Endothelial cell of umbilical vein (primary cell): ENCODE measurements around the gene SORCS3. TPM values are rescaled to one million over a fixed set of nuclear protein-coding genes. Genes with fewer than 3 reads are reported as not detected.

Source experiments
- BruUV-seq: library from RNA; stranded (reverse); fragments of 400-500 nt; replicated peaks from 2 replicates; lab custom pipeline; 2021; lab: Mats Ljungman, UMichigan
- CTCF ChIA-PET: fragments of 300-600, 350-600 bp; sonication (Branson Sonifier 250); formaldehyde crosslinking; loops from one replicate; lab custom pipeline; 2021; ENCODE audit warnings: antibody characterized with exemption, inconsistent platforms; lab: Charles Lee
- POLR2A ChIA-PET: fragments of 300-600, 350-600 bp; sonication (Branson Sonifier 250); formaldehyde crosslinking; loops from one replicate; lab custom pipeline; 2021; ENCODE audit warnings: antibody characterized with exemption, inconsistent platforms; lab: Charles Lee
- DNase-seq: peaks from one replicate; pipeline ENCODE4 v3.0.0-alpha.2; 2011; ENCODE audit warnings: low read depth, low spot score
- FAIRE-seq: peaks from 2 replicates; lab custom pipeline; 2011; peaks lifted over from hg19 to GRCh38; lab: Jason Lieb, UNC
- H2AFZ ChIP-seq: 2 replicates; pipeline ENCODE4 v1.6.0; 2012; ENCODE audit warnings: low read depth, low read length, control low read depth, inconsistent platforms
- H3K27ac ChIP-seq: 2 replicates; pipeline ENCODE4 v1.5.1; 2011; ENCODE audit warnings: low read depth, mild to moderate bottlenecking, control low read depth, low read length, moderate library complexity; ENCODE audit not compliant: insufficient read depth
- H3K27me3 ChIP-seq, 2 experiments: 2 replicates each; pipeline versions ENCODE4 v1.6.0 to v1.6.1; 2011; ENCODE audit warnings: low read length in 2 of 2, mixed read lengths in 1 of 2; ENCODE audit not compliant: control insufficient read depth in 2 of 2, insufficient read depth in 2 of 2
- H3K36me3 ChIP-seq, 2 experiments: 2 replicates in 1 of 2; 3 replicates in 1 of 2; pipeline ENCODE4 v1.5.1; 2011; ENCODE audit warnings: low read length in 2 of 2, mild to moderate bottlenecking in 1 of 2, moderate library complexity in 1 of 2; ENCODE audit not compliant: control insufficient read depth in 2 of 2, insufficient read depth in 2 of 2; ENCODE audit errors: extremely low read depth in 1 of 2
- H3K4me1 ChIP-seq: 3 replicates; pipeline ENCODE4 v1.5.1; 2011; ENCODE audit warnings: mild to moderate bottlenecking, low read length; ENCODE audit not compliant: control insufficient read depth, insufficient read depth; ENCODE audit errors: extremely low read depth
- H3K4me2 ChIP-seq: 2 replicates; pipeline ENCODE4 v1.6.1; 2011; ENCODE audit warnings: low read length, control low read depth, mixed read lengths; ENCODE audit not compliant: insufficient read depth
- H3K4me3 ChIP-seq, 3 experiments: fragments of 200-600 bp in 1 of 3; sonication (generic), shearing (Covaris generic) in 1 of 3; replicated peaks in 1 of 3; 2 replicates each; pipeline ENCODE4 v1.5.1; 2011 to 2016; ENCODE audit warnings: control low read depth in 3 of 3, low read length in 3 of 3, mild to moderate bottlenecking in 2 of 3, inconsistent platforms in 1 of 3, low read depth in 1 of 3, moderate library complexity in 1 of 3; ENCODE audit not compliant: insufficient read depth in 1 of 3
- H3K79me2 ChIP-seq: 2 replicates; pipeline ENCODE4 v1.6.0; 2012; ENCODE audit warnings: low read length, inconsistent platforms; ENCODE audit not compliant: control insufficient read depth, insufficient read depth
- H3K9ac ChIP-seq: replicated peaks from 2 replicates; pipeline ENCODE3; 2011; ENCODE audit warnings: low read length, control low read depth; ENCODE audit not compliant: insufficient read depth; ENCODE audit errors: extremely low read depth
- H3K9me1 ChIP-seq: replicated peaks from 3 replicates; pipeline ENCODE4 v1.6.0; 2011; ENCODE audit warnings: mild to moderate bottlenecking, low read length; ENCODE audit not compliant: control insufficient read depth, insufficient read depth; ENCODE audit errors: extremely low read depth
- H3K9me3 ChIP-seq: replicated peaks from 2 replicates; pipeline ENCODE4 v1.5.1; 2012; ENCODE audit warnings: low read length, inconsistent platforms; ENCODE audit not compliant: control insufficient read depth, insufficient read depth
- H4K20me1 ChIP-seq: replicated peaks from 2 replicates; pipeline ENCODE3; 2011; ENCODE audit warnings: mild to moderate bottlenecking, low read length; ENCODE audit not compliant: control insufficient read depth, insufficient read depth; ENCODE audit errors: extremely low read depth
- EZH2 ChIP-seq: IDR thresholded peaks from 2 replicates; pipeline ENCODE4 v1.6.1; 2012; ENCODE audit warnings: borderline replicate concordance, low read depth, mild to moderate bottlenecking, moderate library complexity, low read length, inconsistent platforms; ENCODE audit not compliant: severe bottlenecking
- FOS ChIP-seq: IDR thresholded peaks from 2 replicates; pipeline ENCODE4 v1.6.1; 2011; ENCODE audit warnings: mild to moderate bottlenecking, low read length, moderate library complexity, borderline replicate concordance; ENCODE audit not compliant: insufficient read depth
- GATA2 ChIP-seq: IDR thresholded peaks from 2 replicates; pipeline ENCODE4 v1.7.0; 2011; ENCODE audit warnings: low read depth, mild to moderate bottlenecking, moderate library complexity, mixed read lengths, low read length; ENCODE audit not compliant: insufficient read length, insufficient read depth
- JUN ChIP-seq: IDR thresholded peaks from 2 replicates; pipeline ENCODE4 v1.6.1; 2011; ENCODE audit warnings: borderline replicate concordance, low read depth; ENCODE audit not compliant: insufficient read length, insufficient read depth
- MYC ChIP-seq: IDR thresholded peaks from one replicate; pipeline ENCODE4 v1.6.1; 2011; ENCODE audit warnings: mild to moderate bottlenecking, low read depth, low read length
- POLR2A ChIP-seq: IDR thresholded peaks from 2 replicates; pipeline ENCODE4 v1.6.1; 2012; ENCODE audit warnings: low read depth, mild to moderate bottlenecking, control low read depth, low read length
- POLR2AphosphoS5 ChIP-seq: IDR thresholded peaks from 2 replicates; pipeline ENCODE4 v1.6.1; 2012; ENCODE audit warnings: low read depth, mild to moderate bottlenecking, control low read depth, low read length, moderate library complexity; ENCODE audit not compliant: insufficient read depth
- dilution Hi-C: fragments of 300-500 bp; cut with MboI; formaldehyde crosslinking; loops from one replicate; pipeline ENCODE4 v1.15.0; 2019; ENCODE audit warnings: low sequenced_read_pairs; ENCODE audit not compliant: extremely low pct_ligation_motif_present
- intact Hi-C: fragments of 100-400 bp; cut with micrococcal nuclease; formaldehyde crosslinking; loops from one replicate; pipeline ENCODE4 v1.10.0; 2022
- polyA plus RNA-seq, 4 experiments: library from polyadenylated mRNA; depleted of rRNA in 3 of 4; stranded (reverse) in 3 of 4; unstranded in 1 of 4; fragments of >200 nt; gene quantifications; 2 replicates each; pipeline versions ENCODE4 v1.2.1 to v1.2.3, GENCODE V29; 2011 to 2012; ENCODE audit warnings: missing spikeins in 1 of 4
- total RNA-seq: library from RNA; stranded (reverse); gene quantifications from 2 replicates; pipeline ENCODE4 v1.2.3, GENCODE V29; 2021
- TF ChIP-seq, protein P1 (sequence below): IDR thresholded peaks from 2 replicates; pipeline ENCODE4 v1.6.1; 2011; ENCODE audit not compliant: insufficient read depth, insufficient read length
- TF ChIP-seq, protein P2 (sequence below), 2 donors: IDR thresholded peaks; 1 replicate in 1 of 2; 2 replicates in 1 of 2; pipeline ENCODE4 v1.5.1; 2011; ENCODE audit warnings: low read length in 2 of 2, mild to moderate bottlenecking in 2 of 2, moderate library complexity in 2 of 2, control low read depth in 1 of 2, inconsistent platforms in 1 of 2, low read depth in 1 of 2; ENCODE audit not compliant: insufficient read depth in 1 of 2; ENCODE audit errors: extremely low read depth in 1 of 2

The SORCS3 gene
- total and polyA plus RNA-seq, 2 donors (not counting 3 experiments of a cell fraction or from before 2014, with no cell fraction given): not detected

- Histone ChIP-seq H3K9me1 (no peaks in the 10 kb centered on the region), H3K9me3 (no peaks in the 10 kb centered on the region), H3K36me3 (no peaks in the 10 kb centered on the region), H3K27ac (no peak overlapping the region), H3K79me2 (no peaks in the 10 kb centered on the region), H2AFZ (no peak overlapping the region), H3K27me3 (no peaks in the 10 kb centered on the region), H4K20me1 (no peaks in the 10 kb centered on the region), H3K4me3 (no peak overlapping the region), H3K9ac (no peak overlapping the region), H3K4me1 (no peaks in the 10 kb centered on the region), H3K4me2 (no peak overlapping the region)
- no TSS peak for BruUV-seq
- dilution Hi-C loops: no loop called here
- ChIA-PET POLR2A (no interaction called here), CTCF (no interaction called here)
- intact Hi-C loops: no loop called here
- no peak for DNase-seq
- FAIRE-seq: no peak
- TF ChIP-seq, protein P1, sequence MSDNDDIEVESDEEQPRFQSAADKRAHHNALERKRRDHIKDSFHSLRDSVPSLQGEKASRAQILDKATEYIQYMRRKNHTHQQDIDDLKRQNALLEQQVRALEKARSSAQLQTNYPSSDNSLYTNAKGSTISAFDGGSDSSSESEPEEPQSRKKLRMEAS: no peak
- TF ChIP-seq FOS: no peak
- TF ChIP-seq MYC: no peak
- no peak for TF ChIP-seq EZH2
These were observed 352.0 kb downstream of the SORCS3 start for GRCh38 chr10:104993085-104993484.

GRCh38 chr10:105001269-105001668 lies 360.2 kb downstream of the SORCS3 start:
- Histone ChIP-seq H3K4me3 (no peak overlapping the region), H3K4me2 (no peak overlapping the region), H3K79me2 (no peaks in the 10 kb centered on the region), H3K9ac (no peak overlapping the region), H3K27me3 (no peaks in the 10 kb centered on the region), H3K36me3 (no peaks in the 10 kb centered on the region), H3K27ac (no peak overlapping the region), H3K9me1 (no peaks in the 10 kb centered on the region), H3K4me1 (no peaks in the 10 kb centered on the region), H4K20me1 (no peaks in the 10 kb centered on the region), H3K9me3 (peaks cover 2% of the 10 kb centered on the region), H2AFZ (no peak overlapping the region)
- BruUV-seq: no TSS peak
- TF ChIP-seq JUN: no peak
- no peak for TF ChIP-seq EZH2
- TF ChIP-seq, protein P2, sequence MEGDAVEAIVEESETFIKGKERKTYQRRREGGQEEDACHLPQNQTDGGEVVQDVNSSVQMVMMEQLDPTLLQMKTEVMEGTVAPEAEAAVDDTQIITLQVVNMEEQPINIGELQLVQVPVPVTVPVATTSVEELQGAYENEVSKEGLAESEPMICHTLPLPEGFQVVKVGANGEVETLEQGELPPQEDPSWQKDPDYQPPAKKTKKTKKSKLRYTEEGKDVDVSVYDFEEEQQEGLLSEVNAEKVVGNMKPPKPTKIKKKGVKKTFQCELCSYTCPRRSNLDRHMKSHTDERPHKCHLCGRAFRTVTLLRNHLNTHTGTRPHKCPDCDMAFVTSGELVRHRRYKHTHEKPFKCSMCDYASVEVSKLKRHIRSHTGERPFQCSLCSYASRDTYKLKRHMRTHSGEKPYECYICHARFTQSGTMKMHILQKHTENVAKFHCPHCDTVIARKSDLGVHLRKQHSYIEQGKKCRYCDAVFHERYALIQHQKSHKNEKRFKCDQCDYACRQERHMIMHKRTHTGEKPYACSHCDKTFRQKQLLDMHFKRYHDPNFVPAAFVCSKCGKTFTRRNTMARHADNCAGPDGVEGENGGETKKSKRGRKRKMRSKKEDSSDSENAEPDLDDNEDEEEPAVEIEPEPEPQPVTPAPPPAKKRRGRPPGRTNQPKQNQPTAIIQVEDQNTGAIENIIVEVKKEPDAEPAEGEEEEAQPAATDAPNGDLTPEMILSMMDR (IDR thresholded peaks at IDR 0.05; ENCODE audit: extremely low read depth in 1 of 2, insufficient read depth in 1 of 2, low read depth in 1 of 2, low read length in 2 of 2): no peak
- TF ChIP-seq POLR2A: no peak
- TF ChIP-seq GATA2: no peak
- TF ChIP-seq, protein P1: no peak
- TF ChIP-seq MYC: no peak
- no peak for TF ChIP-seq FOS
- no peak for TF ChIP-seq POLR2AphosphoS5
- intact Hi-C loops (no loop called here), dilution Hi-C loops (no loop called here)
- FAIRE-seq (no peak), DNase-seq (no peak)
- ChIA-PET CTCF (no interaction called here), POLR2A (no interaction called here)
